GM10248 (cell line): ENCODE measurements around the gene SCN2B.

Experiments used
- CTCF ChIA-PET: fragments of 300-600 bp; sonication (Branson Sonifier 250); formaldehyde crosslinking; extraction: SDS; loops from one replicate; lab custom pipeline; 2021; ENCODE audit warnings: antibody characterized with exemption; lab: Yijun Ruan, JAX
- POLR2A ChIA-PET: fragments of 350-650 bp; sonication (Branson Sonifier 250); formaldehyde crosslinking; extraction: SDS; loops from one replicate; lab custom pipeline; 2020; ENCODE audit warnings: antibody characterized with exemption; lab: Yijun Ruan, JAX
- DNase-seq: peaks from one replicate; pipeline ENCODE4 v3.0.0; 2012; ENCODE audit errors: extremely low spot score
- CTCF ChIP-seq: IDR thresholded peaks from 2 replicates; pipeline ENCODE4 v1.5.1; 2012; ENCODE audit warnings: mild to moderate bottlenecking, low read depth; ENCODE audit errors: extremely low read depth, missing control alignments, control extremely low read depth

SCN2B gene

GRCh38 chr11:118170882-118171268, 5.6 kb downstream of the SCN2B start:
- no peak for TF ChIP-seq CTCF
- CTCF ChIA-PET = interaction anchor here (0.7 to 4.5 kb wide), 41 partner anchors 10 to 387 kb away, joined by 3 to 83 read pairs (median 5); partner anchors contain the start of gene MPZL3
- POLR2A ChIA-PET = no interaction called here
- no peak for DNase-seq

- ChIA-PET CTCF (interaction anchor here (0.8 to 4.5 kb wide), 11 partner anchors 11 to 363 kb away, joined by 3 to 83 read pairs (median 11); no protein-coding TSS in a partner anchor), POLR2A (no interaction called here)
- no peak for DNase-seq
- TF ChIP-seq CTCF = no peak
Measured at GRCh38 chr11:118170231-118170630, 6.2 kb downstream of the SCN2B start.

GRCh38 chr11:118169300-118170140, 6.9 kb downstream of the SCN2B start:
- POLR2A ChIA-PET = interaction anchor here (0.6 kb wide), 2 partner anchors 194 to 1306 kb away, joined by 3 to 4 read pairs; no protein-coding TSS in a partner anchor
- CTCF ChIA-PET = interaction anchor here (0.8 to 4.5 kb wide), 12 partner anchors 11 to 362 kb away, joined by 3 to 83 read pairs (median 11); no protein-coding TSS in a partner anchor
- no peak for DNase-seq
- TF ChIP-seq CTCF = no peak

GRCh38 chr11:118168751-118169150, 7.7 kb downstream of the SCN2B start:
- no peak for DNase-seq
- CTCF ChIA-PET = interaction anchor here (1.1 to 4.0 kb wide), 4 partner anchors 11 to 24 kb away, joined by 10 to 73 read pairs (median 32); no protein-coding TSS in a partner anchor
- TF ChIP-seq CTCF = no peak
- POLR2A ChIA-PET = no interaction called here

- POLR2A ChIA-PET = no interaction called here
- TF ChIP-seq CTCF = no peak
- no peak for DNase-seq
- CTCF ChIA-PET = interaction anchor here (1.1 to 1.3 kb wide), 2 partner anchors 24 to 183 kb away, joined by 3 to 10 read pairs; no protein-coding TSS in a partner anchor
Measured at GRCh38 chr11:118168316-118168715, 8.1 kb downstream of the SCN2B start.

GRCh38 chr11:118167906-118168305, 8.5 kb downstream of the SCN2B start:
- ChIA-PET CTCF (interaction anchor here (1.3 kb wide), 1 partner anchor 184 kb away, joined by 3 read pairs; no protein-coding TSS in a partner anchor), POLR2A (no interaction called here)
- no peak for DNase-seq
- TF ChIP-seq CTCF = no peak
